Activated T-cell treated with anti-CD3 and anti-CD28 coated beads, Interleukin-2, amount 50 U/mL, for 1 hour (primary cell): ENCODE measurements around the gene CPSF7.

Experiments
- DNase-seq: peaks from one replicate; pipeline ENCODE4 v3.0.0-alpha.2; 2020

Gene CPSF7

GRCh38 chr11:61380884-61381283, 48.9 kb downstream of the CPSF7 start:
- no peak for DNase-seq

- no peak for DNase-seq
Measured at GRCh38 chr11:61378713-61379313, 51.0 kb downstream of the CPSF7 start.

GRCh38 chr11:61377461-61378160, 52.2 kb downstream of the CPSF7 start:
- DNase-seq: no peak

- no peak for DNase-seq
Measured at GRCh38 chr11:61375761-61376108, 54.0 kb downstream of the CPSF7 start.

- DNase-seq: no peak
Measured at GRCh38 chr11:61372659-61373420, 56.9 kb downstream of the CPSF7 start.

- DNase-seq: no peak
Measured at GRCh38 chr11:61370349-61371005, 59.3 kb downstream of the CPSF7 start.

GRCh38 chr11:61369372-61370348, 60.1 kb downstream of the CPSF7 start:
- DNase-seq: no peak

GRCh38 chr11:61368646-61369045, 61.1 kb downstream of the CPSF7 start:
- no peak for DNase-seq

- no peak for DNase-seq
Measured at GRCh38 chr11:61367406-61367805, 62.4 kb downstream of the CPSF7 start.

GRCh38 chr11:61364012-61364675, 65.6 kb downstream of the CPSF7 start:
- no peak for DNase-seq

GRCh38 chr11:61362542-61362875, 67.3 kb downstream of the CPSF7 start:
- no peak for DNase-seq

GRCh38 chr11:61361741-61362541, 67.8 kb downstream of the CPSF7 start, which contains the start of the genes CYB561A3 and TMEM138:
Gene CYB561A3, minus strand, starts transcription at chr11:61361882. Its CDS starts 5,169 bp downstream, at chr11:61356713.
Gene TMEM138, plus strand, starts transcription at chr11:61362374. Its CDS starts 2,017 bp downstream, at chr11:61364391.
- peak; percentile 84 for DNase-seq

- no peak for DNase-seq
Measured at GRCh38 chr11:61361237-61361740, 68.5 kb downstream of the CPSF7 start.

- no peak for DNase-seq
Measured at GRCh38 chr11:61359516-61359915, 70.3 kb downstream of the CPSF7 start.

- no peak for DNase-seq
Measured at GRCh38 chr11:61358566-61358965, 71.2 kb downstream of the CPSF7 start.

- no peak for DNase-seq
Measured at GRCh38 chr11:61357894-61358239, 71.9 kb downstream of the CPSF7 start.

GRCh38 chr11:61357233-61357893, 72.4 kb downstream of the CPSF7 start:
- DNase-seq: no peak

GRCh38 chr11:61356706-61357105, 73.1 kb downstream of the CPSF7 start:
- DNase-seq: no peak

- no peak for DNase-seq
Measured at GRCh38 chr11:61354208-61354607, 75.6 kb downstream of the CPSF7 start.
